Parathyroid adenoma (tissue), 2 donors: Measurements from ENCODE around the gene SLC2A10.
"Not testable (repeated sequence)": the region's sequence is repeated elsewhere in the genome, so short reads cannot be mapped to it uniquely, and the experiment has no call there.

Source experiments
- H2AFZ ChIP-seq: fragments of 300-600 bp; sonication (generic); one replicate; pipeline ENCODE4 v1.7.0; 2017; ENCODE audit warnings: antibody characterized with exemption, mild to moderate bottlenecking
- H3K27ac ChIP-seq: fragments of 300-600 bp; sonication (generic); one replicate; pipeline ENCODE4 v1.7.0; 2017
- H3K27me3 ChIP-seq: fragments of 300-600 bp; sonication (generic); one replicate; pipeline ENCODE4 v1.7.0; 2017; ENCODE audit warnings: low read length; ENCODE audit not compliant: control insufficient read depth, insufficient read depth
- H3K36me3 ChIP-seq: fragments of 300-600 bp; sonication (generic); one replicate; pipeline ENCODE4 v1.7.0; 2017; ENCODE audit warnings: low read length; ENCODE audit not compliant: control insufficient read depth, insufficient read depth
- H3K4me1 ChIP-seq: fragments of 300-600 bp; sonication (generic); one replicate; pipeline ENCODE4 v1.7.0; 2017; ENCODE audit warnings: control low read depth
- H3K4me2 ChIP-seq: fragments of 300-600 bp; sonication (generic); one replicate; pipeline ENCODE4 v1.7.0; 2017; ENCODE audit warnings: low read length
- H3K4me3 ChIP-seq: fragments of 300-600 bp; sonication (generic); one replicate; pipeline ENCODE4 v1.7.0; 2017; ENCODE audit warnings: low read depth, low read length
- H3K79me2 ChIP-seq: fragments of 300-600 bp; sonication (generic); one replicate; pipeline ENCODE4 v1.7.0; 2017; ENCODE audit warnings: control low read depth
- H3K9ac ChIP-seq: fragments of 300-600 bp; sonication (generic); one replicate; pipeline ENCODE4 v1.7.0; 2017; ENCODE audit warnings: mild to moderate bottlenecking
- H3K9me3 ChIP-seq: fragments of 300-600 bp; sonication (generic); one replicate; pipeline ENCODE4 v1.7.0; 2017; ENCODE audit warnings: low read length; ENCODE audit not compliant: control insufficient read depth
- CTCF ChIP-seq: fragments of 300-600 bp; sonication (generic); IDR thresholded peaks from one replicate; pipeline ENCODE4 v1.7.0; 2017; ENCODE audit warnings: antibody characterized with exemption, mild to moderate bottlenecking
- donor health status: primary hyperparathyroidism.

Gene SLC2A10

GRCh38 chr20:46671866-46672542 lies 37.4 kb upstream of the SLC2A10 start:
- no peak overlapping the region for H3K27ac ChIP-seq
- no peak overlapping the region for H2AFZ ChIP-seq
- no peaks in the 10 kb centered on the region for H3K79me2 ChIP-seq
- H3K9ac ChIP-seq, result no peak overlapping the region
- H3K4me3 ChIP-seq, result no peak overlapping the region
- H3K36me3 ChIP-seq, result no peaks in the 10 kb centered on the region
- no peaks in the 10 kb centered on the region for H3K9me3 ChIP-seq
- no peaks in the 10 kb centered on the region for H3K27me3 ChIP-seq
- no peak overlapping the region for H3K4me2 ChIP-seq
- no peaks in the 10 kb centered on the region for H3K4me1 ChIP-seq
- no peak for TF ChIP-seq CTCF

GRCh38 chr20:46672543-46673148 lies 36.8 kb upstream of the SLC2A10 start:
- H3K36me3 ChIP-seq, result no peaks in the 10 kb centered on the region
- H3K9me3 ChIP-seq, result no peaks in the 10 kb centered on the region
- H3K27me3 ChIP-seq, result no peaks in the 10 kb centered on the region
- no peak overlapping the region for H3K27ac ChIP-seq
- no peak overlapping the region for H3K4me3 ChIP-seq
- H3K9ac ChIP-seq, result no peak overlapping the region
- H3K4me2 ChIP-seq, result no peak overlapping the region
- no peak for TF ChIP-seq CTCF
- no peak overlapping the region for H2AFZ ChIP-seq
- no peaks in the 10 kb centered on the region for H3K4me1 ChIP-seq
- no peaks in the 10 kb centered on the region for H3K79me2 ChIP-seq

- H3K4me3 ChIP-seq, result no peak overlapping the region
- H3K27me3 ChIP-seq, result no peaks in the 10 kb centered on the region
- no peak for TF ChIP-seq CTCF
- no peaks in the 10 kb centered on the region for H3K9me3 ChIP-seq
- no peak overlapping the region for H2AFZ ChIP-seq
- H3K4me1 ChIP-seq, result no peaks in the 10 kb centered on the region
- H3K4me2 ChIP-seq, result no peak overlapping the region
- H3K9ac ChIP-seq, result no peak overlapping the region
- H3K36me3 ChIP-seq, result no peaks in the 10 kb centered on the region
- H3K27ac ChIP-seq, result no peak overlapping the region
- no peaks in the 10 kb centered on the region for H3K79me2 ChIP-seq
These were observed 35.8 kb upstream of the SLC2A10 start for GRCh38 chr20:46673394-46674252.

DNA sequence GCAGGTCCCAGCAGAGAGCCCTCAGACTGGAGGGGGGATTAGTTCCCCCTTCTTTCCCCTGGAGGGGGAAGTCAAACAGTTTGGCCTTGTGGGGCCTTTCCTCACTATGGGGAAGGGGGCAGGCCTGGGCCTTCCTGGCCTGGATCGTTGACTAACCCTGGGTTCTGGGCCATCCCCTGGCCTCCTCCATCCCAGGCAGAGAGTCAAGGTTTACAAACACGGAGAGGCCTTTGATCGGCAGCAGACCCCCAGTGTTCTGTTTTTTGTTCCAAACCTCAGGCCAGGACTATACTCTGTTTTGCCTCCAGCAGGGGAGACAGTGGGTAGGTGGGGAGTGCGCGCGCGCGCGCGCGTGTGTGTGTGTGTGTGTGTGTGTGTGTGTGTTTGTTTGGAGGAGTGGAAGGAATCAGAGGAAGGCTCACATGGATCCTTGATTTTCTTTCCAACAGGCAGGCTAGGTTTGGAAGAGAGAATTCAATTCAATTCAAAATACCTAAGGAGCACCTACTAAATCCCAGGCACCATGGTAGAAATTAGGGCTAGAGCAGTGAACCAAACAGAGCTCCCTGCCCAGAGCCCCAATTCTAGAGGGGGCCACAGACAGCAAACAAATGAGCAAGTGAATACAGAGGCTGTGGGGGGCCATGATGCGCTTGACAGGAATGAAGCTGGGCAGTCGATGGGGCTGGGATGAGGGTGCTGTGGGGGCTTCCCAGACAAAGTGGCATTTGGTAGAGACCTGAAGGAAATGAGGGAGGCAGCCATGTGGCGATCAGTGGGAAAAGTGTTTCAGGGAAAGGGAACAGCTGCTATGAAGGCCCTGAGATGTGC lies 35.0 kb upstream of the SLC2A10 start:
- Histone ChIP-seq H3K27ac (no peak overlapping the region), H3K9ac (no peak overlapping the region), H3K4me1 (no peaks in the 10 kb centered on the region), H3K9me3 (no peaks in the 10 kb centered on the region), H3K27me3 (no peaks in the 10 kb centered on the region), H3K4me2 (no peak overlapping the region), H3K4me3 (no peak overlapping the region), H3K79me2 (peaks cover 1% of the 10 kb centered on the region), H3K36me3 (no peaks in the 10 kb centered on the region), H2AFZ (no peak overlapping the region)
- TF ChIP-seq CTCF, result no peak

- H3K27me3 ChIP-seq, H3K4me1 ChIP-seq, H3K36me3 ChIP-seq, H2AFZ ChIP-seq, H3K4me3 ChIP-seq, H3K79me2 ChIP-seq, H3K4me2 ChIP-seq, H3K27ac ChIP-seq, H3K9ac ChIP-seq, H3K9me3 ChIP-seq: not testable (repeated sequence)
These were observed 32.7 kb upstream of the SLC2A10 start for GRCh38 chr20:46676649-46677316.
